ENCODE data around the gene DNAH1. TPM values are rescaled to one million over a fixed set of nuclear protein-coding genes. Genes with fewer than 3 reads are reported as not detected.
A peak's percentile ranks its signal among the peaks of the same experiment; 100 is the strongest.
"Not testable (repeated sequence)": the region's sequence is repeated elsewhere in the genome, so short reads cannot be mapped to it uniquely, and the experiment has no call there.

Gene DNAH1
- total and polyA plus RNA-seq, 9 donors: 3.1 to 15.7 (median 7.8) TPM

GRCh38 chr3:52283306-52283705 lies 32.8 kb upstream of the DNAH1 start:
- peaks cover 15% of the 10 kb centered on the region for H3K4me1 ChIP-seq (ENCODE audit: insufficient read depth)
- peak in 2 of 5 donors; percentile 16 to 28 for DNase-seq
- H3K9me3 ChIP-seq: no peaks in the 10 kb centered on the region
- intact Hi-C loops (cut with DNase I): loop anchor here in 1 of 4 donors (10.0 kb wide), 1 partner anchor 121 kb away; no protein-coding TSS in a partner anchor
- H3K27ac ChIP-seq: peak overlapping the region in 1 of 2 donors; percentile 74
- 5 to 9% (median 8%) methylated on average over 1 of the region's 1 CpG for WGBS, 3 donors
- H3K27me3 ChIP-seq: no peaks in the 10 kb centered on the region
- H3K36me3 ChIP-seq: no peaks in the 10 kb centered on the region
- H3K4me3 ChIP-seq: no peak overlapping the region
- TF ChIP-seq EP300 (IDR thresholded peaks at IDR 0.05) (no peak), POLR2A (IDR thresholded peaks at IDR 0.05) (no peak), CTCF (IDR thresholded peaks at IDR 0.05) (no peak)

GRCh38 chr3:52284051-52284450 lies 32.1 kb upstream of the DNAH1 start:
- Histone ChIP-seq H3K4me1 (ENCODE audit: insufficient read depth) (peaks cover 17% of the 10 kb centered on the region), H3K27ac (peak overlapping the region in 1 of 2 donors; percentile 74)
- intact Hi-C loops (cut with DNase I): loop anchor here in 1 of 4 donors (10.0 kb wide), 1 partner anchor 121 kb away; no protein-coding TSS in a partner anchor
- not testable (repeated sequence) for H3K9me3 ChIP-seq, H3K27me3 ChIP-seq, H3K4me3 ChIP-seq, H3K36me3 ChIP-seq
- WGBS, 3 donors: 63 to 72% (median 69%) methylated on average over 4 of the region's 4 CpGs
- DNase-seq: peak in 2 of 5 donors; percentile 30 to 33

GRCh38 chr3:52286777-52287110 lies 29.4 kb upstream of the DNAH1 start:
- no peaks in the 10 kb centered on the region for H3K36me3 ChIP-seq
- 38 to 57% (median 47%) methylated on average over 8 of the region's 8 CpGs for WGBS, 3 donors
- intact Hi-C loops (cut with DNase I): loop anchor here in 2 of 4 donors (5.0 to 10.0 kb wide), 2 partner anchors 49 to 118 kb away; partner anchors contain the start of gene TWF2 (in 1 of the 2)
- H3K4me3 ChIP-seq: peak overlapping the region; percentile 95
- peak in 3 of 5 donors; percentile 29 to 43 (median 33) for DNase-seq
- no peaks in the 10 kb centered on the region for H3K27me3 ChIP-seq
- no peaks in the 10 kb centered on the region for H3K9me3 ChIP-seq
- H3K4me1 ChIP-seq (ENCODE audit: insufficient read depth): peaks cover 14% of the 10 kb centered on the region
- TF ChIP-seq CTCF (IDR thresholded peaks at IDR 0.05): no peak
- no peak for TF ChIP-seq POLR2A (IDR thresholded peaks at IDR 0.05)
- TF ChIP-seq EP300 (IDR thresholded peaks at IDR 0.05): no peak
- no peak overlapping the region for H3K27ac ChIP-seq

- Histone ChIP-seq H3K4me1 (ENCODE audit: insufficient read depth) (peaks cover 9% of the 10 kb centered on the region), H3K27me3 (no peaks in the 10 kb centered on the region), H3K27ac (no peak overlapping the region), H3K36me3 (no peaks in the 10 kb centered on the region), H3K9me3 (no peaks in the 10 kb centered on the region), H3K4me3 (peak overlapping the region; percentile 95)
- no peak for TF ChIP-seq CTCF (IDR thresholded peaks at IDR 0.05)
- no peak for TF ChIP-seq EP300 (IDR thresholded peaks at IDR 0.05)
- TF ChIP-seq POLR2A (IDR thresholded peaks at IDR 0.05): no peak
- WGBS, 3 donors: 75 to 80% (median 77%) methylated on average over 6 of the region's 6 CpGs
- DNase-seq: peak in 2 of 5 donors; percentile 15 to 32
- intact Hi-C loops (cut with DNase I): loop anchor here in 2 of 4 donors (5.0 to 10.0 kb wide), 2 partner anchors 51 to 116 kb away; partner anchors contain the start of gene TWF2 (in 1 of the 2)
Observed at GRCh38 chr3:52288674-52289073, 27.4 kb upstream of the DNAH1 start.

GRCh38 chr3:52289338-52289746 lies 26.8 kb upstream of the DNAH1 start:
- peak in 2 of 5 donors; percentile 13 to 30 for DNase-seq
- Histone ChIP-seq H3K27ac (no peak overlapping the region), H3K4me3 (no peak overlapping the region), H3K36me3 (no peaks in the 10 kb centered on the region), H3K4me1 (ENCODE audit: insufficient read depth) (peaks cover 4% of the 10 kb centered on the region), H3K9me3 (no peaks in the 10 kb centered on the region), H3K27me3 (no peaks in the 10 kb centered on the region)
- intact Hi-C loops (cut with DNase I): loop anchor here in 2 of 4 donors (5.0 to 10.0 kb wide), 2 partner anchors 52 to 115 kb away; partner anchors contain the start of gene TWF2 (in 1 of the 2)
- TF ChIP-seq EP300 (IDR thresholded peaks at IDR 0.05) (no peak), POLR2A (IDR thresholded peaks at IDR 0.05) (no peak)
- WGBS, 3 donors: 69 to 91% (median 74%) methylated on average over 1 of the region's 1 CpG
